HG02973 (cell line): ENCODE results near the gene MRGPRD.

ENCODE experiments used
- ATAC-seq: cut with Tn5 transposase; IDR thresholded peaks from one replicate; pipeline ENCODE4 v1.9.1; 2021; ENCODE audit warnings: moderate library complexity; ENCODE audit not compliant: unreplicated experiment

Gene MRGPRD

GRCh38 chr11:68970921-68971636, 9.7 kb downstream of the MRGPRD start:
- no peak for ATAC-seq

GRCh38 chr11:68969386-68969785, 11.4 kb downstream of the MRGPRD start:
- ATAC-seq, result no peak

- ATAC-seq, result no peak
Observed at GRCh38 chr11:68968306-68969250, 12.2 kb downstream of the MRGPRD start.

GRCh38 chr11:68966894-68967780, 13.6 kb downstream of the MRGPRD start:
- ATAC-seq, result no peak

- no peak for ATAC-seq
Observed at GRCh38 chr11:68965901-68966853, 14.6 kb downstream of the MRGPRD start.

GRCh38 chr11:68963779-68964178, 17.0 kb downstream of the MRGPRD start:
- no peak for ATAC-seq

GRCh38 chr11:68962527-68963250, 18.1 kb downstream of the MRGPRD start:
- ATAC-seq, result no peak

- no peak for ATAC-seq
Observed at GRCh38 chr11:68961245-68961644, 19.5 kb downstream of the MRGPRD start.

GRCh38 chr11:68960294-68961071, 20.3 kb downstream of the MRGPRD start:
- no peak for ATAC-seq

GRCh38 chr11:68959465-68960293, 21.1 kb downstream of the MRGPRD start:
- ATAC-seq, result no peak

GRCh38 chr11:68958211-68958610, 22.6 kb downstream of the MRGPRD start:
- ATAC-seq, result no peak

- no peak for ATAC-seq
Observed at GRCh38 chr11:68956547-68957254, 24.1 kb downstream of the MRGPRD start.

GRCh38 chr11:68956142-68956541, 24.6 kb downstream of the MRGPRD start:
- no peak for ATAC-seq

- no peak for ATAC-seq
Observed at GRCh38 chr11:68955607-68955958, 25.2 kb downstream of the MRGPRD start.

GRCh38 chr11:68954836-68955606, 25.8 kb downstream of the MRGPRD start:
- ATAC-seq, result no peak

- ATAC-seq, result no peak
Observed at GRCh38 chr11:68950762-68951161, 30.0 kb downstream of the MRGPRD start.
